Glutamatergic neuron (in vitro differentiated cells): ENCODE data around the gene MNAT1. TPM values are rescaled to one million over a fixed set of nuclear protein-coding genes. Genes with fewer than 3 reads are reported as not detected.

Source experiments
- DNase-seq: peaks from one replicate; pipeline ENCODE4 v3.0.0; 2022
- H3K27ac Mint-ChIP-seq: one replicate; pipeline ENCODE4 v1.8.0; 2020; ENCODE audit warnings: mild to moderate bottlenecking, mixed read lengths, inconsistent platforms; ENCODE audit not compliant: unreplicated experiment
- H3K27me3 Mint-ChIP-seq: one replicate; pipeline ENCODE4 v1.8.0; 2020; ENCODE audit warnings: mild to moderate bottlenecking, moderate library complexity, mixed read lengths, inconsistent platforms; ENCODE audit not compliant: unreplicated experiment
- H3K36me3 Mint-ChIP-seq: one replicate; pipeline ENCODE4 v1.8.0; 2020; ENCODE audit warnings: mild to moderate bottlenecking, mixed read lengths, inconsistent platforms; ENCODE audit not compliant: unreplicated experiment
- H3K4me1 Mint-ChIP-seq: one replicate; pipeline ENCODE4 v1.8.0; 2020; ENCODE audit warnings: mild to moderate bottlenecking, low read depth, mixed read lengths, inconsistent platforms; ENCODE audit not compliant: unreplicated experiment
- H3K4me3 Mint-ChIP-seq: one replicate; pipeline ENCODE4 v1.8.0; 2020; ENCODE audit warnings: mild to moderate bottlenecking, mixed read lengths, inconsistent platforms; ENCODE audit not compliant: unreplicated experiment
- H3K9me3 Mint-ChIP-seq: one replicate; pipeline ENCODE4 v1.8.0; 2020; ENCODE audit warnings: mild to moderate bottlenecking, moderate library complexity, mixed read lengths, inconsistent platforms; ENCODE audit not compliant: unreplicated experiment
- total RNA-seq: library from RNA; stranded (reverse); fragmentation: NEBNext Ultra II Directional; extraction: Animal tissue kit (Norgen Biotek cat#: 25700); gene quantifications from one replicate; pipeline ENCODE4 v1.2.1, GENCODE V29; 2021; ENCODE audit not compliant: unreplicated experiment
- TF ChIP-seq, protein P1 (sequence below): fragments of 200-600 bp; sonication (generic); IDR thresholded peaks from one replicate; pipeline ENCODE4 v1.5.0; 2021; ENCODE audit not compliant: partially characterized antibody, unreplicated experiment

Gene MNAT1
- total RNA-seq, 1 donor from 2014 or later, result 45.2 TPM

DNA sequence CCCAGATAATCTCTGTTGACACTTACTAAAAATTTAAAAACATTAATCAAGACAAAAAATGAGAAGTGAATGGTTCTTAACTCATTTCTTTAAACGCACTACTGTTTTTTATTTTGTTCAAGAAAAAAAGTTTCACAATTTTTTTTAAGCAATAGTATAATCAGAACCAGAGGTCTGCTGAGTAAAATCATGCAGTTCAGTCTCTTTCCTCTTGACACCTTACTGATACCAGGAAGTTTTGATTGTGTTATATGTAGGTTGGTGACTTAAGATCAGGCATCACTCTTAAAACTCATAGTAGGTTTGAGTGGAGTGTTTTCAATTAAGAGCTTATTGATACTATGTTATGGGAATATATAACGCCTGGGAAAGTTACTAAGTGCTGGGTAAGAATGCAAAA lies 125.0 kb downstream of the MNAT1 start:
- peaks cover 25% of the 10 kb centered on the region for H3K36me3 Mint-ChIP-seq
- H3K9me3 Mint-ChIP-seq, result peaks cover 4% of the 10 kb centered on the region
- no peaks in the 10 kb centered on the region for H3K27me3 Mint-ChIP-seq
- DNase-seq, result no peak
- H3K27ac Mint-ChIP-seq, result no peak overlapping the region
- no peak overlapping the region for H3K4me3 Mint-ChIP-seq
- no peaks in the 10 kb centered on the region for H3K4me1 Mint-ChIP-seq
- TF ChIP-seq, protein P1, sequence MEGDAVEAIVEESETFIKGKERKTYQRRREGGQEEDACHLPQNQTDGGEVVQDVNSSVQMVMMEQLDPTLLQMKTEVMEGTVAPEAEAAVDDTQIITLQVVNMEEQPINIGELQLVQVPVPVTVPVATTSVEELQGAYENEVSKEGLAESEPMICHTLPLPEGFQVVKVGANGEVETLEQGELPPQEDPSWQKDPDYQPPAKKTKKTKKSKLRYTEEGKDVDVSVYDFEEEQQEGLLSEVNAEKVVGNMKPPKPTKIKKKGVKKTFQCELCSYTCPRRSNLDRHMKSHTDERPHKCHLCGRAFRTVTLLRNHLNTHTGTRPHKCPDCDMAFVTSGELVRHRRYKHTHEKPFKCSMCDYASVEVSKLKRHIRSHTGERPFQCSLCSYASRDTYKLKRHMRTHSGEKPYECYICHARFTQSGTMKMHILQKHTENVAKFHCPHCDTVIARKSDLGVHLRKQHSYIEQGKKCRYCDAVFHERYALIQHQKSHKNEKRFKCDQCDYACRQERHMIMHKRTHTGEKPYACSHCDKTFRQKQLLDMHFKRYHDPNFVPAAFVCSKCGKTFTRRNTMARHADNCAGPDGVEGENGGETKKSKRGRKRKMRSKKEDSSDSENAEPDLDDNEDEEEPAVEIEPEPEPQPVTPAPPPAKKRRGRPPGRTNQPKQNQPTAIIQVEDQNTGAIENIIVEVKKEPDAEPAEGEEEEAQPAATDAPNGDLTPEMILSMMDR, result no peak

DNA sequence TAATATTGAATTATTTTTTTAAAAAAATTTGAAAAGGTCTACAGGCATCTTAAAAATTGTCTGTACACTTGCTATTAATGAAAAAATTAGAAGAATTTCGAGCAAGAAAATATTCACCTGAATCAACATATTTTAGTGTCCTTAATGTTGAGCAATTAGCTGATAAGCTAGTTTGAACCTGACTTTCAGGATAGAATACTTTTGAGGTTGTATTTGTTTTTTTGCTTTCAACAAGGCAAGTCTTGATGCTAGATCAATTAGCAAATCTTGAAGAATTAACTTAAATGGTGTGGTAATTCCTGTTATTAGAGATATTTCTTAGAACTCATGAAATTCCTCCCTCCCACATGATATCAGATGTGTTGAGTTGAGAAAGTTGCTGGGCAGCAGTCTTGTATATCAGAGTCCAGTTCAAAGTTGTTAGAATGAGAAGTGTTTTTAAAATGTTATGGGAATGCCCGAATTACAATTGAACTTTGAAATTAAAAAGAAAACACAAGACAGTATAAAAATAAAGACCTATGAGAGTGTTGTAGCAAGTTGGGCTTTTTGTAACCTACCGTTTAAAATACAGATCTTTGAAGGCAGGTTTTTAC lies 127.1 kb downstream of the MNAT1 start:
- H3K9me3 Mint-ChIP-seq, result peaks cover 4% of the 10 kb centered on the region
- peaks cover 16% of the 10 kb centered on the region for H3K36me3 Mint-ChIP-seq
- no peak for DNase-seq
- H3K4me3 Mint-ChIP-seq, result no peak overlapping the region
- no peak overlapping the region for H3K27ac Mint-ChIP-seq
- TF ChIP-seq, protein P1, result no peak
- H3K27me3 Mint-ChIP-seq, result no peaks in the 10 kb centered on the region
- H3K4me1 Mint-ChIP-seq, result peaks cover 5% of the 10 kb centered on the region

DNA sequence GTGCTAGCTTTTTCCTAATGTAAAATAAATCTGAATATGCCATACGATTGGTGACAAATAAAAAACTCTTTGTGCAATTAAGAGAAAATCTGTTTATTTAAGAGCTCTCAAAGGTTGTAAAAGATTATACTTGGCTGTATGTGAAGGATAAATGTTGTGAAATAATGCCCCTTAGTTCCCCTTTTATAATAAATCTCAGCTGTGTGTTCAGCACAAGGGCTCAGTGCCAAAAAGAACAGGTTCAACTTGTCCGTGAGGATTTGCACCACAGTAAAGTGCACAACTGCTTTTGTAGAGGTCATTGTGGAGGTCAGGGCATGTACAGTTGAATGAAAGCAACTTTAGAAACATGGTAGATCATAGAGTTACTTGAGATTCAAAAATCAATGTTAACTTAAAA lies 127.7 kb downstream of the MNAT1 start:
- Mint-ChIP-seq H3K4me3 (no peak overlapping the region), H3K4me1 (peaks cover 5% of the 10 kb centered on the region), H3K27me3 (no peaks in the 10 kb centered on the region), H3K27ac (no peak overlapping the region), H3K9me3 (peaks cover 2% of the 10 kb centered on the region), H3K36me3 (peaks cover 11% of the 10 kb centered on the region)
- TF ChIP-seq, protein P1, result no peak
- no peak for DNase-seq

DNA sequence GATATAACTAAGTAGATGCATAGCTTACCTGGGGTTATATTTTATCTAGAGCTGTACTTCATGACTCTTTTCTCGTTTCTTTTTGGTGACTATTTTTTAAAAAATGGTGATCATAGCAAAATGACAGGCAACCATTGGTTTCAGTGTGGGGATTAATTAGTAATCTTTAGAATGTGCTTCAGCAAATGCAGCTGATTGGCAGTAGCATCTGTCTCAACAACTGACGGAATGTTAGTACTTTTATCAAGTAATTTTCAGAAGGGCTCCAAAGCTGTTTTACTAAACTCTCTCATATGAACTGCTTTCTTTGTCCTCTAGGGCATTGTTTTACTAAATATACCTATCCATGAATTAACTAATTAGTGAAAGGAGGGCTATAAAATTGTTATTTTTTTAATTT lies 128.7 kb downstream of the MNAT1 start:
- no peaks in the 10 kb centered on the region for H3K27me3 Mint-ChIP-seq
- peaks cover 3% of the 10 kb centered on the region for H3K36me3 Mint-ChIP-seq
- H3K4me1 Mint-ChIP-seq, result peaks cover 5% of the 10 kb centered on the region
- TF ChIP-seq, protein P1, result no peak
- H3K9me3 Mint-ChIP-seq, result peaks cover 2% of the 10 kb centered on the region
- no peak overlapping the region for H3K27ac Mint-ChIP-seq
- no peak overlapping the region for H3K4me3 Mint-ChIP-seq
- no peak for DNase-seq

DNA sequence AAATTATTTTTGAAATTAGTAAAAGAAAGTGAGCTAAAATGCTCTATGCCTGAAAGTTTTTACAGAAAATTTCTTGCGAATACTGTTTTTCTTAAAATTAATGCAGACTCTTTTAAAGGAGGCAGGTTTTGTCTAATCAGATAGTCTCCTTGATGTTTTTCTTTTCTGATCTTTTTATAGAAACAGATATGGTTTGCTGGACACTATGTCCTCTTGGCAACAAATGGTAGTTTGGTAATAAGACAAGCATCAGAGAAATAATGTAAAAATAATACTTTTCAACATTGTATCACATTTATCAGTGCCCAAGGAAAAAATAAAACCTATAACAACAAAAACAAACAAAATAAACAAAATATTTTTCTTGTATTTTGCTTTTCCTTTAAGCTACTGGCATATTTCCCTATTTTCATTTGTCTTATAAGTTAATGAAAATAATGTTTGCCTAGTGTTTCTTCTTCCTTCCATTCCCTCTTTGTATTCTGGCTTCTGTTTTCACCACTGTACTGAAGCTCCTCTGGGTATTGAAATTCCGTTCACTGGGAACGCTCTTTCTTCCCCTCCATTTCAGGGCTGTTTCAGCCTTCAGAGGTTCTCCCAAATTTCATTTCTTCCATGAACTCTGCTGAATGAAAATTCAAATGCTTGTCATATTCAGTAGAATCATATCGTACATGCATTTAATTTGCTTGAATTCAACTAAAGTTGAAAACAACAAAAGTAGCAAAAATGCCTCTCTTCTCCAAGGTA lies 131.0 kb downstream of the MNAT1 start:
- H3K4me3 Mint-ChIP-seq, result no peak overlapping the region
- no peaks in the 10 kb centered on the region for H3K27me3 Mint-ChIP-seq
- DNase-seq, result no peak
- H3K9me3 Mint-ChIP-seq, result peaks cover under 1% of the 10 kb centered on the region
- peaks cover 5% of the 10 kb centered on the region for H3K4me1 Mint-ChIP-seq
- TF ChIP-seq, protein P1, result no peak
- no peak overlapping the region for H3K27ac Mint-ChIP-seq
- no peaks in the 10 kb centered on the region for H3K36me3 Mint-ChIP-seq
